Uterus (tissue), 4 donors: ENCODE data around the gene PDE4D. TPM values are rescaled to one million over a fixed set of nuclear protein-coding genes. Genes with fewer than 3 reads are reported as not detected.

Experiments
- DNase-seq, 2 donors: peaks; one replicate each; pipeline ENCODE4 v3.0.0-alpha.2; 2019 to 2020
- H3K27ac ChIP-seq, 2 donors: fragments of 200-600 bp; sonication (generic); 1 replicate in 1 of 2; 2 replicates in 1 of 2; pipeline ENCODE4 v1.5.1; 2016 to 2018
- H3K27me3 ChIP-seq, 2 donors: fragments of 200-600 bp; sonication (generic); one replicate each; pipeline ENCODE4 v1.5.1; 2018 to 2019; ENCODE audit warnings: control low read depth in 1 of 2
- H3K36me3 ChIP-seq, 2 donors: fragments of 200-600 bp; sonication (generic); one replicate each; pipeline ENCODE4 v1.5.1; 2019; ENCODE audit warnings: control low read depth in 1 of 2
- H3K4me1 ChIP-seq, 2 donors: fragments of 200-600 bp; sonication (generic); one replicate each; pipeline ENCODE4 v1.5.1; 2018 to 2019; ENCODE audit warnings: control low read depth in 1 of 2
- H3K4me3 ChIP-seq, 2 donors: fragments of 200-600 bp; sonication (generic); 1 replicate in 1 of 2; 2 replicates in 1 of 2; pipeline ENCODE4 v1.5.1; 2018 to 2019; ENCODE audit warnings: mild to moderate bottlenecking in 1 of 2
- H3K9me3 ChIP-seq, 2 donors: fragments of 200-600 bp; sonication (generic); one replicate each; pipeline ENCODE4 v1.5.1; 2019; ENCODE audit warnings: control low read depth in 1 of 2
- POLR2A ChIP-seq, 2 donors: fragments of 450-650 bp; IDR thresholded peaks; one replicate each; pipeline ENCODE4 v1.6.1; 2016; ENCODE audit warnings: antibody characterized with exemption in 2 of 2, mild to moderate bottlenecking in 1 of 2, moderate library complexity in 1 of 2
- intact Hi-C: fragments of 100-400 bp; cut with DNase I; formaldehyde crosslinking; loops from one replicate; pipeline ENCODE4 v1.15.1; 2023; ENCODE audit warnings: low total_unique reads
- total RNA-seq, 4 donors: library from RNA; depleted of rRNA in 3 of 4; stranded (reverse); fragments of >200 nt in 3 of 4; gene quantifications; one replicate each; pipeline versions ENCODE4 v1.1.0 to v1.2.4, GENCODE V29; 2014 to 2023
- TF ChIP-seq, protein P1 (sequence below), 4 experiments: fragments of 200-600 bp in 2 of 4; fragments of 450-650 bp in 2 of 4; sonication (generic) in 2 of 4; IDR thresholded peaks; one replicate each; pipeline ENCODE4 v1.5.1; 2016 to 2019; ENCODE audit warnings: antibody characterized with exemption in 4 of 4, mild to moderate bottlenecking in 2 of 4, moderate library complexity in 1 of 4
- donor health status: DM: yes; HTN: yes; CAD: no.

The PDE4D gene
- total RNA-seq, 4 donors from 2014 or later: 27.1 to 77.0 (median 45.8) TPM

DNA sequence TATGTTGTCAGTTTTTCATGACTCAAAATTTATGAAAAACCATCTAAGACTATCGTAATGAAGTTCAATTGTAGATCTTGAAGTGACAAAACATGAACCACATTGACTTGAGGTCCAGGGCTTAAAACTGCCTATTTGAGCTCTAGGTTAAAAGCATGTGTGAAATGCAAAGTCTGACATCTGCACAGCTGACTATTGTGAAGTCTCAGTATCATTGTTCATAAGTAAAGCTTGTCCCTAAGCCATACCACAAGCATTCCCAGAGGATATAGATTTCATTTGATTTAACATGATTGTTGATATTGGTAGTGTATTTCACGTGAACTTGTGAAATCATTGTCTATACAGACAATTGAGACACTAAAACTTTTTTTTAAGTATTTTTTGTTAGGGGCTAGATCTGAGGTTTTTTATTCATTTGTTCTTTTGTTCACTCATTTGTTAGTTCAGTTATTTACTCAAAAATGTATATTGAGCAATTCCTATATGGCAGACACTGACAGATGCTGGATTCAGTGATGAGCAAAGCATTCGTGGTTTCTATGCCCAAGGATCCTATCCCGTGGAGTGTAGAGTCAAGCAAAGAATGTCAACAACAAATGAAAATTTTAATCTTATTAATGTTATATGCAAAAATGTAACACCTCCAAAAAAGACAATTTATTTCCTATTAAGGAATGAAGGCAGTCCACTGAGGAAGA is 825.4 kb downstream of the PDE4D start:
- Histone ChIP-seq H3K9me3 (no peaks in the 10 kb centered on the region), H3K27me3 (no peaks in the 10 kb centered on the region), H3K4me3 (no peak overlapping the region), H3K4me1 (no peaks in the 10 kb centered on the region), H3K27ac (no peak overlapping the region), H3K36me3 (no peaks in the 10 kb centered on the region)
- DNase-seq: no peak
- intact Hi-C loops: no loop called here
- TF ChIP-seq, protein P1, sequence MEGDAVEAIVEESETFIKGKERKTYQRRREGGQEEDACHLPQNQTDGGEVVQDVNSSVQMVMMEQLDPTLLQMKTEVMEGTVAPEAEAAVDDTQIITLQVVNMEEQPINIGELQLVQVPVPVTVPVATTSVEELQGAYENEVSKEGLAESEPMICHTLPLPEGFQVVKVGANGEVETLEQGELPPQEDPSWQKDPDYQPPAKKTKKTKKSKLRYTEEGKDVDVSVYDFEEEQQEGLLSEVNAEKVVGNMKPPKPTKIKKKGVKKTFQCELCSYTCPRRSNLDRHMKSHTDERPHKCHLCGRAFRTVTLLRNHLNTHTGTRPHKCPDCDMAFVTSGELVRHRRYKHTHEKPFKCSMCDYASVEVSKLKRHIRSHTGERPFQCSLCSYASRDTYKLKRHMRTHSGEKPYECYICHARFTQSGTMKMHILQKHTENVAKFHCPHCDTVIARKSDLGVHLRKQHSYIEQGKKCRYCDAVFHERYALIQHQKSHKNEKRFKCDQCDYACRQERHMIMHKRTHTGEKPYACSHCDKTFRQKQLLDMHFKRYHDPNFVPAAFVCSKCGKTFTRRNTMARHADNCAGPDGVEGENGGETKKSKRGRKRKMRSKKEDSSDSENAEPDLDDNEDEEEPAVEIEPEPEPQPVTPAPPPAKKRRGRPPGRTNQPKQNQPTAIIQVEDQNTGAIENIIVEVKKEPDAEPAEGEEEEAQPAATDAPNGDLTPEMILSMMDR (IDR thresholded peaks at IDR 0.05): no peak
- no peak for TF ChIP-seq POLR2A (IDR thresholded peaks at IDR 0.05)

DNA sequence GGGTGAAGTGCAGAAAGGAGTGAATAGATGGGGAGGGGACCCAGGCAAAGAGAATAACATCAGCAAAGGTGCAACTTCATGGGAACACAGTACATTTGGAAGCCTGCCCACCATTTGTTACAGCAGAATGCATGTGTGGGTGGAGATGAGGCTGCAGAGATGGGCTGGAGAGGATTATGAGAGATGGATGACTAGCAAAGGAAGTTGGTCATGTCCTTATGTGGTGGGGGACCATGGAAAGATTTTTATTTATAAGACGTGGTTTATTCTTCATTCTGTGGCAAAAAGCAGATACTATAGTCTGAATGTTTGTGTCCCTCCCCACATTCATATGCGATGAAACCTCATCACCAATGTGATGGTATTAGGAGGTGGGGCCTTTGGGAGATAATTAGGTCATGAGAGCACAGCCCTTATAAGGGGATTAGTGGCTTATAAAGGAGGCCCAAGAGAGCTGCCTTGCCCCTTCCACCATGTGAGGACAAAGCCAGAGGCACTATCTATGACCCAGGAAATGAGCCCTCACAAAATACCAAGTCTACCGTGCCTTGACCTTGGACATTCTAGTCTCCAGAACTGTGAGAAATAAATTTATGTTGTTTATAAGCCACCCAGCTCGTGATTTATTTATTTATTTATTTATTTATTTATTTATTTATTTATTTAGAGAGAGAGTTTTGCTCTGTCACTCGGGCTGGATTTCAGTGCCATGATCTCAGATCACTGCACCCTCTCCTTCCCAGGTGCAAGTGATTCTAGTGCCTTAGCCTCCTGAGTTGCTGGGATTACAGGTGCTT is 827.0 kb downstream of the PDE4D start:
- TF ChIP-seq, protein P1 (IDR thresholded peaks at IDR 0.05): no peak
- no peak for TF ChIP-seq POLR2A (IDR thresholded peaks at IDR 0.05)
- intact Hi-C loops: no loop called here

DNA sequence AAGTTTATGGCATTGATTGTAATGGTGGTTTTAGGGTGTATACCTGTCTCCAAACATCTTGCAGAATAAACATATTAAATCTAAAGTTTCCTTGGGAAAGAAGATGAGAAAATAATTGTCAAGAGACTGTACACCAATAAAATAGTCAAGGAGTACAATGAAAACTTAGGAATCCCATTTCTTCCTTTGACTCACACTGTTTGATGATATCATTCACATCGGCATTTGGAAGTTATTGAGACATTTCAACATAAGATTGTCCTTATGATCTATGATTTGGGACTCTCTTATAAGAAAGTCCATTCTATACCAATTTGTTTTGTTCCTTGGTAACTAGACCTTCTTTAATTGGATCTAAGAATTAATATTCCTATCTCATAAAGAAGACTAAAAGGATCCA is 828.0 kb downstream of the PDE4D start:
- TF ChIP-seq POLR2A (IDR thresholded peaks at IDR 0.05): no peak
- TF ChIP-seq, protein P1 (IDR thresholded peaks at IDR 0.05): no peak
- H3K27ac ChIP-seq: no peak overlapping the region
- no peaks in the 10 kb centered on the region for H3K36me3 ChIP-seq
- H3K4me1 ChIP-seq: no peaks in the 10 kb centered on the region
- intact Hi-C loops: no loop called here
- H3K9me3 ChIP-seq: no peaks in the 10 kb centered on the region
- DNase-seq: no peak
- H3K4me3 ChIP-seq: no peak overlapping the region
- H3K27me3 ChIP-seq: no peaks in the 10 kb centered on the region

More for the DNA sequence above, 827.0 kb downstream of the PDE4D start:
- Histone ChIP-seq H3K9me3 (no peaks in the 10 kb centered on the region), H3K4me3 (no peak overlapping the region), H3K4me1 (no peaks in the 10 kb centered on the region), H3K27ac (no peak overlapping the region), H3K36me3 (no peaks in the 10 kb centered on the region), H3K27me3 (no peaks in the 10 kb centered on the region)
- DNase-seq: no peak

DNA sequence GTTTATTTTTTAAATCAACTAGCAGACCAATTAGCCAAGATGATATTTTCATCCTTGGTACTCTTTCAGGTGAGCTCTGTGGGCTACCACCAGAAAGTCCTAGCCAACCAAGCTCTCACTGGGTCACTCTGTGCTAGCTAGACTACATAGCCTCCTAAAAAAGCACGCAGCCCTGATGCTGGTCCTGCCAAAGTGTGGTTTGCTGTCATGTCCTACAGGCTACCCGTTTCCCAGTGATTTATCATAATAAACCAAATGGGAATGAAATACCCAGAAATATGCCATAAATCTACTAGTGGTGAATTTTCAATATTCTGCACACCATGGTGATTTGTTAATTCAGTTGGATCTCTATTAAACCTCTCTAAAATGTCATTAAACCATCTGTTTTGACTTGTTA is 829.2 kb downstream of the PDE4D start:
- intact Hi-C loops: no loop called here
- DNase-seq: no peak
- no peak overlapping the region for H3K4me3 ChIP-seq
- no peaks in the 10 kb centered on the region for H3K27me3 ChIP-seq
- H3K36me3 ChIP-seq: no peaks in the 10 kb centered on the region
- no peaks in the 10 kb centered on the region for H3K9me3 ChIP-seq
- H3K27ac ChIP-seq: no peak overlapping the region
- no peaks in the 10 kb centered on the region for H3K4me1 ChIP-seq
- TF ChIP-seq, protein P1 (IDR thresholded peaks at IDR 0.05): no peak

DNA sequence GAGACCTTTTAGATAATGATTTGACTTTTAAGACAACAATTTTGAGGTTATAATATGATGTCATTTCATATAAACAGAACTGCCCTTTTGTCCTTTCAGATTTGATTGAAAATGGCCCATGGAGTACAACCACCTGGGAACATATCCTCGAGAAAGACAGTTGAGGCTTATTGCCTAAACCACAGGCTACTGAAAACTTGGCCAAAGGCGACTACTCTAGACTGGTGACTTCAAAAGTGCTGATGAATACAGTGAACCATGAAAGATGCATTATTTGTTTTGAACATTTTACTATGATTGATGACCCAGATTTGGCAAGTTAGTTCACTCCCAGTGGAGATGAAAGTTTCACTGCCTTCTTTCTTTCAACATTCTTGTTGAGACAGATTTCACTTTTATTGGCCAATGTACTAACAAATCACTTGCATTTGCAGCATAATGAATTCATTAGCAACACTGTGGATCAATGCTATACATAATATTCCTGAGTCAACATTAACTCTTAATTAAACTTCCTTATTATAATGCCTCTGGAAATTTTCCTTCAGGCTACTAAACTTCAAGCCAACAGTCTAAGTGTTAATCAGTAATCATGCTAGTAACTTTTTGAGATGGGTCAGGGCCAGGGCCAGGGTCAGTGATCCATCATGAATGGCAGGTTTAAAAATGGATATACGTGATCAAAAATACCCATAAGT is 830.4 kb downstream of the PDE4D start:
- Histone ChIP-seq H3K9me3 (no peaks in the 10 kb centered on the region), H3K27ac (no peak overlapping the region), H3K36me3 (no peaks in the 10 kb centered on the region), H3K4me3 (no peak overlapping the region), H3K27me3 (no peaks in the 10 kb centered on the region), H3K4me1 (no peaks in the 10 kb centered on the region)
- no peak for TF ChIP-seq POLR2A (IDR thresholded peaks at IDR 0.05)
- TF ChIP-seq, protein P1 (IDR thresholded peaks at IDR 0.05): no peak
- DNase-seq: no peak
- intact Hi-C loops: no loop called here
